H9 (cell line): ENCODE results near the gene PHLDA2. TPM values are rescaled to one million over a fixed set of nuclear protein-coding genes. Genes with fewer than 3 reads are reported as not detected.
"Not testable (repeated sequence)": the region's sequence is repeated elsewhere in the genome, so short reads cannot be mapped to it uniquely, and the experiment has no call there.

Source experiments
- DNase-seq: peaks from one replicate; pipeline ENCODE4 v3.0.0-alpha.2; 2017
- H2AFZ ChIP-seq: one replicate; pipeline ENCODE4 v1.6.1; 2013; ENCODE audit warnings: mild to moderate bottlenecking, low read length, control low read depth, moderate library complexity
- H2AK5ac ChIP-seq: 2 replicates; pipeline ENCODE4 v1.6.1; 2013; ENCODE audit warnings: low read length, control low read depth, mixed read lengths; ENCODE audit not compliant: insufficient read length
- H2BK120ac ChIP-seq: one replicate; pipeline ENCODE4 v1.6.1; 2013; ENCODE audit warnings: low read depth, mild to moderate bottlenecking, low read length, control low read depth, inconsistent platforms; ENCODE audit not compliant: poor library complexity, severe bottlenecking
- H2BK12ac ChIP-seq: 2 replicates; pipeline ENCODE4 v1.6.1; 2013; ENCODE audit warnings: low read length, control low read depth, mixed read lengths, low read depth; ENCODE audit not compliant: insufficient read length
- H2BK15ac ChIP-seq: 2 replicates; pipeline ENCODE4 v1.6.1; 2013; ENCODE audit warnings: low read depth, low read length, control low read depth
- H2BK20ac ChIP-seq: one replicate; pipeline ENCODE4 v1.6.1; 2013; ENCODE audit warnings: low read depth, mild to moderate bottlenecking, low read length, control low read depth, inconsistent platforms; ENCODE audit not compliant: poor library complexity, severe bottlenecking
- H2BK5ac ChIP-seq: 2 replicates; pipeline ENCODE4 v1.6.1; 2013; ENCODE audit warnings: low read length, control low read depth, mixed read lengths; ENCODE audit not compliant: insufficient read length
- H3K14ac ChIP-seq: 2 replicates; pipeline ENCODE4 v1.6.1; 2013; ENCODE audit warnings: low read length, control low read depth; ENCODE audit not compliant: insufficient read depth
- H3K18ac ChIP-seq: 2 replicates; pipeline ENCODE4 v1.6.1; 2013; ENCODE audit warnings: low read depth, mild to moderate bottlenecking, mixed read lengths, low read length, control low read depth; ENCODE audit not compliant: insufficient read length
- H3K23ac ChIP-seq: 2 replicates; pipeline ENCODE4 v1.6.1; 2013; ENCODE audit warnings: low read length, control low read depth, mixed read lengths, low read depth; ENCODE audit not compliant: insufficient read length
- H3K23me2 ChIP-seq: 2 replicates; pipeline ENCODE4 v1.6.1; 2013; ENCODE audit warnings: low read depth, mild to moderate bottlenecking, mixed read lengths, low read length, control low read depth; ENCODE audit not compliant: insufficient read length, poor library complexity, severe bottlenecking
- H3K27ac ChIP-seq: 2 replicates; pipeline ENCODE4 v1.5.1; 2013; ENCODE audit warnings: low read length, control low read depth, mixed read lengths, low read depth; ENCODE audit not compliant: insufficient read length
- H3K27me3 ChIP-seq: 2 replicates; pipeline ENCODE4 v1.6.1; 2013; ENCODE audit warnings: low read length, control low read depth, inconsistent platforms; ENCODE audit not compliant: insufficient read depth
- H3K4ac ChIP-seq: 2 replicates; pipeline ENCODE4 v1.6.1; 2013; ENCODE audit warnings: low read depth, mild to moderate bottlenecking, control low read depth, inconsistent platforms, low read length, moderate library complexity
- H3K4me1 ChIP-seq: 2 replicates; pipeline ENCODE4 v1.6.1; 2013; ENCODE audit warnings: low read length, control low read depth, inconsistent platforms; ENCODE audit not compliant: insufficient read depth
- H3K4me2 ChIP-seq: 2 replicates; pipeline ENCODE4 v1.6.1; 2013; ENCODE audit warnings: low read length, control low read depth, mixed read lengths; ENCODE audit not compliant: insufficient read length, insufficient read depth
- H3K56ac ChIP-seq: 2 replicates; pipeline ENCODE4 v1.6.1; 2013; ENCODE audit warnings: low read depth, mild to moderate bottlenecking, mixed read lengths, low read length, control low read depth; ENCODE audit not compliant: insufficient read length
- H3K79me1 ChIP-seq: 2 replicates; pipeline ENCODE4 v1.6.1; 2013; ENCODE audit warnings: low read depth, mild to moderate bottlenecking, moderate library complexity, low read length, control low read depth, inconsistent platforms; ENCODE audit not compliant: insufficient read depth, poor library complexity, severe bottlenecking
- H3K79me2 ChIP-seq: 2 replicates; pipeline ENCODE4 v1.6.1; 2013; ENCODE audit warnings: low read length, control low read depth, inconsistent platforms; ENCODE audit not compliant: insufficient read depth
- H3K9ac ChIP-seq: 2 replicates; pipeline ENCODE4 v1.6.1; 2013; ENCODE audit warnings: low read length, control low read depth, mixed read lengths; ENCODE audit not compliant: insufficient read length; ENCODE audit errors: extremely low read depth
- H3K9me3 ChIP-seq: one replicate; pipeline ENCODE4 v1.6.1; 2013; ENCODE audit warnings: low read depth, low read length, inconsistent platforms; ENCODE audit not compliant: control insufficient read depth
- H3T11ph ChIP-seq: one replicate; pipeline ENCODE4 v1.6.1; 2013; ENCODE audit warnings: mild to moderate bottlenecking, low read length, control low read depth, inconsistent platforms
- H4K20me1 ChIP-seq: one replicate; pipeline ENCODE4 v1.6.1; 2013; ENCODE audit not compliant: control insufficient read depth, insufficient read length, insufficient read depth
- H4K5ac ChIP-seq: 2 replicates; pipeline ENCODE4 v1.6.1; 2013; ENCODE audit warnings: low read depth, mild to moderate bottlenecking, mixed read lengths, low read length, control low read depth; ENCODE audit not compliant: insufficient read length
- H4K8ac ChIP-seq: replicated peaks from 2 replicates; pipeline ENCODE4 v1.6.1; 2013; ENCODE audit warnings: low read length, control low read depth, mixed read lengths, low read depth; ENCODE audit not compliant: insufficient read length
- H4K91ac ChIP-seq: 2 replicates; pipeline ENCODE4 v1.6.1; 2013; ENCODE audit warnings: low read depth, mild to moderate bottlenecking, moderate library complexity, mixed read lengths, low read length, control low read depth; ENCODE audit not compliant: insufficient read length
- H3K27ac Mint-ChIP-seq, 3 experiments: 2 replicates in 2 of 3; 3 replicates in 1 of 3; pipeline ENCODE4 v1.8.0; 2020 to 2021; ENCODE audit warnings: mixed read lengths in 3 of 3, mild to moderate bottlenecking in 1 of 3, moderate library complexity in 1 of 3
- H3K27me3 Mint-ChIP-seq: 2 replicates; pipeline ENCODE4 v1.8.0; 2021; ENCODE audit warnings: low read depth, mild to moderate bottlenecking, moderate library complexity, mixed read lengths
- H3K36me3 Mint-ChIP-seq, 3 experiments: 2 replicates in 2 of 3; 3 replicates in 1 of 3; pipeline ENCODE4 v1.8.0; 2020 to 2021; ENCODE audit warnings: low read depth in 3 of 3, mixed read lengths in 3 of 3; ENCODE audit not compliant: insufficient read depth in 1 of 3
- H3K4me1 Mint-ChIP-seq, 2 experiments: 2 replicates each; pipeline ENCODE4 v1.8.0; 2020; ENCODE audit warnings: mixed read lengths in 2 of 2
- H3K4me3 Mint-ChIP-seq, 2 experiments: 2 replicates in 1 of 2; 3 replicates in 1 of 2; pipeline ENCODE4 v1.8.0; 2020 to 2021; ENCODE audit warnings: mild to moderate bottlenecking in 2 of 2, mixed read lengths in 2 of 2, moderate library complexity in 1 of 2
- H3K9me3 Mint-ChIP-seq, 2 experiments: 2 replicates in 1 of 2; 3 replicates in 1 of 2; pipeline ENCODE4 v1.8.0; 2020; ENCODE audit warnings: mild to moderate bottlenecking in 2 of 2, mixed read lengths in 2 of 2, moderate library complexity in 1 of 2
- CTCF ChIP-seq: fragments of 200-600 bp; sonication (generic); conservative IDR thresholded peaks from 3 replicates; pipeline ENCODE4 v1.8.0; 2021; ENCODE audit warnings: antibody characterized with exemption, mild to moderate bottlenecking
- WGBS: extraction: QIAGEN DNeasy Blood & Tissue Kit; methylation state at CpG from one replicate; pipeline ENCODE4 v1.1.7; 2013; ENCODE audit warnings: missing lambda C conversion rate, low lambda C conversion rate, mixed read lengths; ENCODE audit not compliant: insufficient read length; ENCODE audit errors: extremely low coverage; 5-methylcytosine and 5-hydroxymethylcytosine counted together
- total RNA-seq: library from RNA; stranded (reverse); gene quantifications from 2 replicates; pipeline ENCODE4 v1.2.1, GENCODE V29; 2021

The PHLDA2 gene
- total RNA-seq, 1 experiment from 2014 or later: 42.8 TPM

DNA sequence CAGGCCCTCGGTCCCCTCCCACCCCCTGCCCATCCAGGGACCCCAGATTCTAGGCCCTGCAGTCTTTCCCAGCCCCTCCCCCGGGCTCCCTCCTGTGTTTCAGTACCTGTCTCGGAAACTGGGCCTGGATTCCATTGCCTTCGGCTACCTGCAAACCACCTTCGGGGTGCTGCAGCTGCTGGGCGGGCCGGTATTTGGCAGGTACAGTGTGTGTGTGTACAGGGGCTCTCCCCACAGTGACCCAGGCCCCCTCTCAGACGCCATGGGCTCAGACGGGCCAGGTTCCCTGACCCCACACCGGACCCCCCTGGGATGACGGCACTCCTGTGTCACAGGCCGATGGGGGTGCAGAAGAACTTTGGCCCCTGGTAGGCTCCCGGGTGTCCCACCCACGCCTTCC is 21.1 kb downstream of the PHLDA2 start:
- H3K9me3 ChIP-seq: no peaks in the 10 kb centered on the region
- H3K56ac ChIP-seq: no peak overlapping the region
- no peak overlapping the region for H3K18ac ChIP-seq
- H3K79me2 ChIP-seq: no peaks in the 10 kb centered on the region
- H3K14ac ChIP-seq: no peak overlapping the region
- no peak overlapping the region for H4K8ac ChIP-seq
- no CpG with 5 or more reads among the region's 14 CpGs for WGBS
- no peak for TF ChIP-seq CTCF
- H2BK120ac ChIP-seq: no peak overlapping the region
- no peak overlapping the region for H2BK15ac ChIP-seq
- no peaks in the 10 kb centered on the region for H3K27me3 ChIP-seq
- no peak overlapping the region for H3K4ac ChIP-seq
- no peak overlapping the region for H2AFZ ChIP-seq
- H2AK5ac ChIP-seq: no peak overlapping the region
- H2BK20ac ChIP-seq: no peak overlapping the region
- H3K9ac ChIP-seq: no peak overlapping the region
- no peak overlapping the region for H3K27ac ChIP-seq
- no peaks in the 10 kb centered on the region for H3K79me1 ChIP-seq
- H2BK5ac ChIP-seq: no peak overlapping the region
- no peak overlapping the region for H2BK12ac ChIP-seq
- no peaks in the 10 kb centered on the region for H3K23me2 ChIP-seq
- H4K20me1 ChIP-seq: peaks cover 4% of the 10 kb centered on the region
- no peak overlapping the region for H3K4me2 ChIP-seq
- H3K4me1 ChIP-seq: no peaks in the 10 kb centered on the region
- H3K9me3 Mint-ChIP-seq: peaks cover 6 to 18% of the 10 kb centered on the region in 2 experiments
- no peak overlapping the region for H3K23ac ChIP-seq
- H4K5ac ChIP-seq: no peak overlapping the region
- no peak overlapping the region for H3K27ac Mint-ChIP-seq
- no peak overlapping the region for H3T11ph ChIP-seq
- peaks cover 7 to 18% (median 18%) of the 10 kb centered on the region in 3 experiments for H3K36me3 Mint-ChIP-seq
- no peak for DNase-seq
- H4K91ac ChIP-seq: no peak overlapping the region
- peaks cover 7 to 11% of the 10 kb centered on the region in 2 experiments for H3K4me1 Mint-ChIP-seq
- H3K4me3 Mint-ChIP-seq: no peak overlapping the region
- peaks cover 22% of the 10 kb centered on the region for H3K27me3 Mint-ChIP-seq

- not testable (repeated sequence) for H3K79me2 ChIP-seq, H3K4me3 Mint-ChIP-seq, H3K4ac ChIP-seq, H4K8ac ChIP-seq, H4K91ac ChIP-seq, H2BK12ac ChIP-seq, H3K4me2 ChIP-seq, H3K27ac ChIP-seq, H2AFZ ChIP-seq, H3K9ac ChIP-seq, H3K79me1 ChIP-seq, H4K5ac ChIP-seq, H3K23me2 ChIP-seq, DNase-seq, H2BK120ac ChIP-seq, H3K27me3 ChIP-seq, H3K27ac Mint-ChIP-seq, H3T11ph ChIP-seq, H2BK5ac ChIP-seq, H2AK5ac ChIP-seq, H3K9me3 ChIP-seq, H3K23ac ChIP-seq, H3K18ac ChIP-seq, H2BK15ac ChIP-seq, H4K20me1 ChIP-seq, H3K4me1 ChIP-seq, H2BK20ac ChIP-seq, H3K14ac ChIP-seq, H3K56ac ChIP-seq
- peaks cover 11 to 21% of the 10 kb centered on the region in 2 experiments; a peak in 3 of 4 replicates for H3K4me1 Mint-ChIP-seq
- peaks cover 33% of the 10 kb centered on the region for H3K27me3 Mint-ChIP-seq
- WGBS: no CpG with 5 or more reads among the region's 7 CpGs
- H3K36me3 Mint-ChIP-seq: peaks cover 7 to 18% (median 18%) of the 10 kb centered on the region in 3 experiments
- H3K9me3 Mint-ChIP-seq: peaks cover 6 to 18% of the 10 kb centered on the region in 2 experiments
Measured at GRCh38 chr11:2905299-2905698, 23.9 kb downstream of the PHLDA2 start.
